GM19328 (cell line): Measurements from ENCODE around the gene RFX2.
"Not testable (repeated sequence)": the region's sequence is repeated elsewhere in the genome, so short reads cannot be mapped to it uniquely, and the experiment has no call there.

Experiments
- ATAC-seq: cut with Tn5 transposase; IDR thresholded peaks from one replicate; pipeline ENCODE4 v1.9.1; 2021; ENCODE audit warnings: mild to moderate bottlenecking, moderate library complexity; ENCODE audit not compliant: unreplicated experiment

The RFX2 gene

DNA sequence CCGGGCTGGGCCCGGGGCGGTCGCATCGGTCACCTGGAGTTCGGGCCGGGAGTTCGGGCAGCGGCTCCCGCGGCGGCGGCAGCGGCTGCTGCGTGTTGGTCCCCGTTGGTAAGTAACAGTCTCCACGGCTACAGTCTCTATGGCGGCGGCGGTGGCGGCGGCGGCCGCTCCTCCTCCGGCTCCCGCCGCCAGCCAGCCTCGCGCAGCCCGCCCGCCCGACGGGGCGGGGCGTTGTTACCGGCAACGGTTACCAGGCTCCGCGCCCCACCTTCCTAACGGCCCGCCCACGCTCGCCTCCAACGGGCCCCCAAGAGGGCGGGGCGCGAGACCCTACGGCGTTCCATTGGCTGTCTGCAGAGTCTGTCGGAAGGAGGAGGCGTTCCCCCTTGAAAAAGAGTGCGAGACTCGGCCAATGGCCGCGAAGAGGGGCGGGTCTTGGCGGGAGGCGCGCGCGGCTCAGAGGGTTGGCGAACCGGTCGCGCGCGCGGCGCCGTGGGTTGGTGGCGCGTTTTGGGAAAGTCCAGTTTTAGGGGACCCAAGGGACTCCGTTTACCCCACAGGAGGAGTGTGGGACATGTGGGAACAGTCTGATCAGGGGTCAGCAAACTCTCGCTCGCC lies at the start of gene RFX2:
Gene RFX2 (minus strand): TSS at position 141 of the 618 bp plus-strand sequence. CDS start 63,004 bp downstream, outside the sequence.
- peak; percentile 96 for ATAC-seq

DNA sequence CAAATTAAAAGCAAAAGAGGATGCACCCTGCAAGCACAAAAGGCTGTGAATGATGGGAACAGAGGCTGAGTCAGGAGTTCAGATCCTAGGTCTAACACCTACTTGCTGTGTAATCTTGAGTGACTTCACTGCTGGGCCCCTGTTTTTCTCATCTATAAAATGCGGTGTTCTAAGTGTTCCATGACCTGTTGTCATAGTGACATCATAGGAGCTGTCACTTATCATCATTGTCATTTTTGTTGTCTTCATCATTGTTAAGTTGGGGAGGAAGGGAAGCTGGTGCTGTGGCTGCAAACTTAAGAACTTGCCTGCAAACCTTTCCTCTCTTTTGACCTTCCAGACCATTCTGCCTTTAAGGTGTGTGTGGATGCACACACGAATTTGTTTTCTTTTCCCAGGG lies 45.7 kb upstream of the RFX2 start:
- ATAC-seq = no peak

DNA sequence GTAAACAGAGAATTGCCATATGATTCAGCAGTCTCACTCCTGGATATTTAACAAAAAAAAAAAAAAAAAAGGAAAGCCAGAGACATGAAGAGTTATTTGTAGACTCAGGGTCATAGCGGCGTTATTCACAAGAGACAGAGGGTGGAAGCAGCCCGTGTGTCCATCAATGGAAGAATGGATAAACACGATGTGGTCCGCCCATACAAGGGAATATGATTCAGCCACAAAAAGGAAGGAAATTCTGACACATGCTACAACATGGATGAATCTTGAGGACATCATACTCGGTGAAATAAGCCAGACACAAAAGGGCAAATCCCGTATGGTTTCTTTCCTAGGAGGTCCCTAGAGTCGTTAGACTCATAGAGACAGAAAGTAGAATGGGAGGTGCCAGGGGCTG lies 40.0 kb upstream of the RFX2 start:
- ATAC-seq = no peak

DNA sequence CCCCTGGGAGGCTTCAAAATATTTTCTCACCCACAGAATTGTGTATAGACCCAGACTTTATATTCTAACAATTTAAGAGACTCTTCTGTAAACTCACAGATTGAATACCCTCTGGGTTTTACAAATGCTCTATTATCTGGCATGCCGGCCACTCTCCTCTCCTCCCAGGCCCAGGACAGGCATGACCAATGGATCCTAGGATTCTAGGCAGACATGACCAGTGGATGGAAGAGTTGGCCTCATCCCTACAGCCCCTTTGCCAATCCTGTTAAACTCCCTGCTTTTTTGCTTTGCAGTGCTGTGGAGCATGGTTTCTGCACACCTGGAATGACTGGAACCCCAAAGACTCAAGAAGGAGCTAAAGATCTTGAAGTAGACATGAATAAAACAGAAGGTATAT lies 30.9 kb upstream of the RFX2 start:
- no peak for ATAC-seq

DNA sequence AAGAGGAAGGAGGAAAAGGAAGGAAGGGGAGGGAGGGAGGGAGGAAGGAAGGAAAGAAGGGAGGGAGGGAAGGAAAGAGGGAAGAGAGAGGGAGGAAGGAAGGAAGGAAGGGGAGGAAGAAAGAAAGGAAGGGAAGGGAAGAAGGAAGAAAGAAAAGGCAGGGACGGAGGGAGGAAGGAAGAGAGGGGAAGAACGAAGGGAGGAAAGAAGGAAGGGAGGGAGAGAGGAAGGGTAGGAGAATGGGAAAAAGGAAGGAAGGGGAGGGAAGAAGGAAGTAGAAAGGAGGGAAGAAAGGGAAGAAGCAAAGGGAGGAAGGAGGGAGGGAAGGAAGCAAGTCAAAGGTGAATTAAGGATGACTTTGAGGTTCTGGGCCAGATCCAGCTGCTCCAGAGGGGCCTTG lies 28.2 kb upstream of the RFX2 start:
- no peak for ATAC-seq

DNA sequence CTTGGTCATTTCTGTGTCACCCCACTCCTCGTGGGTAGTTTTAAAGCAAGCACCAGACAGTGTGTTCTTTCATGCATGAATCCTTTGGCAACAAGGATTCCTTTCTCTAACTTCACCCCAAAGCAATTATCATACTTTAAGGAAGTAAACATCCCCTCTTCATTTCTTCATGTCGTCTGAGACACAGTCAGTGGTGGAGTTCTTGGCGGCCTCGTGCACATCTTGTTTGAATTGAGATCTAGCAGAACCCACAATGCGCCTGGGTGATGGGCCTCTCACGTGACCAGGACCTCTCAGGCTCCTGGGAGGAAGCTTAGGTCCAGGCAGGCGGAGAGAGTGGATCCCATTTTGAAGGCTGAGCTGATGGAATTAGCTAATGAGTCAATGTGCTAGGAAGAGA lies 27.8 kb upstream of the RFX2 start:
- no peak for ATAC-seq

DNA sequence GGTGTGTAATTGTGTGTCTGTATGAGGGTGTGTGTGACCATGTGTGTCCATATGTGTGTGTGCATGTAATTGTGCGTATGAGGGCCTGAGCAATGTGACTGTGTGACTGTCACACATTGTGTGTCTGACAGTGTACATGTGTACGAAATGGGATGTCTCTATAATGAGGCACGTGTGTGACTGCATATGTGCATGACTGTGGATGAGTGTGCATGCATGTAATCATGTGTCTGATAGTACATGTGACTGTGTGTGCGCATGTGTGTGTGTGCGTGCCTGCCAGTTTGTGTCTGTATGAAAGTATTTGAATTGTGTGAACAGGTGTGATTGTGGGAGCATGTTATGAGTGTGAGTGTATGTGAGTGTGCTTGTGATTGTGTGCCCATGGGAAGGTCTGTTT lies 22.9 kb upstream of the RFX2 start:
- no peak for ATAC-seq

DNA sequence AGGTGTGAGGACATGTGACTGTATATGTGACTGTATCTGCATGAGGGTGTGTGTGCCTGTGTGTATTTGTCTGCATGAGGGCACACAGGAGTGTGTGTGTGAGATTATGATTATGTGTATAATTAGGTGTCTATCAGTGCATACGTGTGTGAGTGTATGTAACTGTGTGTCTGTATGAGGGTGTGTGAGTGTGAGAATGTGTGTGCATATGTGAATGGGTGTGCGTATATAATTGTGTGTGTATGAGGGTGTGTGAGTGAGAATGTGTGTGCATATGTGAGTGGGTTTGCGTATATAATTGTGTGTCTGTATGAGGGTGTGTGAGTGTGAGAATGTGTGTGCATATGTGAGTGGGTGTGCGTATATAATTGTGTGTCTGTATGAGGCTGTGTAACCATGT lies 22.2 kb upstream of the RFX2 start:
- ATAC-seq = no peak

DNA sequence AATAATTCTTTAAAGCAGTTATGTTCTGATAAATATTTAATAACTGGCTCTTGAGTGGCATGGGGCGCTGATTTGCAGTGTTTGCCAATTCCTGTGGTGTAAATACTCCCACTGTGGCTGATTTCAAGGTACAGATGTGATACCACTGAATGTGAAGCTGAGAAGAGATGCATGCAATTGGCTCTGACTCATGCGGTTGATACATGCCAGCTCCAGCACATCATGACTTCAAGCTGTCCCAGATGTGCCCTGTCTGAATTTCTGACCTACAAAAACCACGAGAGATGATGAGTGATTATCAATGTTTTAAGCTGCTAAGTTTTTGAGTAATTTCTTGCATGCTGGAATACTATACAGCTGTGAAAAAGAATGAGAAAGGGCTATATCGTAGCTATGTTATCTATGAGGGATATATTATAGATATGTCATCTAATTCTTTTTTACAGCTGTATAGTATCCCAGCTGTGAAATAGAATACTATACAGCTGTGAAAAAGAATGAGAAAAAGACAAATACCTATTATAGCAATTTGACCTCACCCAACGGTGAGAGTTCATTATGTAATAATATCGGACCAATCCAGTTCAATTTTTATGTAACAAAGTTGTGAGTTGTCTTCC lies 17.5 kb upstream of the RFX2 start:
- ATAC-seq = no peak

DNA sequence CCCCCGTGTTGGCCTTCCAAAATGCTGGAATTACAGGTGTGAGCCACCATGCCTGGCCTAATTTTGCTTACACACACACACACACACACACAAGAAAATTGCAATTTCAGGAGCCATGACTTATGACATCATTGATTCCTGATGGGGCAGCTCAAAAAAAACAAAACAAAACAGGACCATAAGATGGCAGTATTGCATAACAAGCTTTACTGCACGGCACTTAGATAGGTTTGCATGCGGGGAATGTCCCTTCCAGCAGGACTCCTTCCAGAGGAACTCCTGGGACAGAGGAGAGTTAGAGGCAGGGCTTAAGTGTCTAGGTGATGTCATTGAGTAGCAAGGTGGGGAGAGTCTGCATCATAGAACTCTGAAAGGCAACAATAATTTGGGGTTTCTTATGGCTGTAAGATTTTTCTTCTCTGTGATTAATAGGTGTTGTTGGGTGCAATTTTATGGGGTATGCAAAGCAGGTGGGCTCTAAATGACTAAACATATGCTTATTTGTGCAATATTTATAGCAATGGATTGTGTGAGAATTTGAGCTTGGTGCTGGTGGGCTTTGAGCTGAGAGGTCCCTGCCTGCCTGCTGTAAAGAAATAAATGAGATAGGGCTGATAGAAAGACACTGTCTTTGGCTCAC lies 16.2 kb upstream of the RFX2 start:
- ATAC-seq = no peak

DNA sequence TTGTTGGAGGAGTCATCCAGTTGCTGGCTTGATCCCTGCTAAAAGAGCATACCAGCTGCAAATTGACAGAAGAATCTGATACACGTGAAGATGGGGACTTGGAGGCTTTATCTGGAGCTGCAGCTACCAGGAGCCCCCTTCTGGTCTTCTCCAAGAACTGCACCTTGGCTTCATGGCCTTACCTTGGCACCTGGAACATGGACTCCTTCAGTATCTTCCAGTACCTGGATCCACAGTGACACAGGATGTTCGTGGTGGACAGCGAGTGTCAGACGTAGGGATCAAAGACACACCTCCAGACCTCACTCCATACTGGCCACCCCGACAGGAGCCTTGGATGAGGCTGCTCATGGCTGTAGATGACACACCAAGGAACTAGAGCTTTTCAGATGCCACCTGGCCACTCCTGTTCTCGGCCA lies 15.3 kb upstream of the RFX2 start:
- ATAC-seq = no peak

DNA sequence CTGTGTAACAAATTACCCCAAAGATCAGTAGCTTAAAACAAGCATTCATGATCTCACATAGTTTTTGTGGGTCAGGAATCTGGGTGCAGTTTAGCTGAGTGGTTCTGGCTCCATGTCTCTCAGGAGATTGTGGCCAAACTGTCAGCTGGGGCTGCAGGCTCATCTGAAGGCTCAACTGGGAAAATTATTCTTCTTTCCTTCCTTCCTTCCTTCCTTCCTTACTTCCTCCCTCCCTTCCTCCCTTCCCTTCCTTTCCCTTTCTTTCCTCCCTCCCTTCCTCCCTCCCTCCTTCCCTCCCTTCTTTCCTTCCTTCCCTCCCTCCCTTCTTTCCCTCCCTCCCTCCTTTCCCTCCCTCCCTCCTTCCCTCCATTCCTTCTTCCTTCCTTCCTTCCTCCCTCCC lies 8.7 kb upstream of the RFX2 start:
- no peak for ATAC-seq

DNA sequence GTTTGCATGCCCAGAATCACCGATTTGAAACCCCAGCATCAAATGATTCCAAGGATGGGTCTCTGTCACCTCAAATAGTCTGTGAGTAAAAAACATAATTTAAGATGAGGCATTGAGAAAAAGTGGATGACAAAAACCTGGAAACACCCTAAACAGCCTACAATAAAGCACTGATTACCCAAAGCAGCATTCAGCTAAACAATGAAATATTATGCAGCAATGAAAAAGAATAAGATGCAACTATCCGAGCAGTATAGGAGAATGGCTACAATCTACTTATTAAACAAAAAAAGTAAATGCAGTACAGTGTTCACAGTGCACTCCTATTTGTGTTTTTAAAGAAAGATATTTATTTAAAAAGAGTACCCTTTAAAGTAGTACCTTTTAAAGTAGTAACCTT lies 7.7 kb upstream of the RFX2 start:
- no peak for ATAC-seq

DNA sequence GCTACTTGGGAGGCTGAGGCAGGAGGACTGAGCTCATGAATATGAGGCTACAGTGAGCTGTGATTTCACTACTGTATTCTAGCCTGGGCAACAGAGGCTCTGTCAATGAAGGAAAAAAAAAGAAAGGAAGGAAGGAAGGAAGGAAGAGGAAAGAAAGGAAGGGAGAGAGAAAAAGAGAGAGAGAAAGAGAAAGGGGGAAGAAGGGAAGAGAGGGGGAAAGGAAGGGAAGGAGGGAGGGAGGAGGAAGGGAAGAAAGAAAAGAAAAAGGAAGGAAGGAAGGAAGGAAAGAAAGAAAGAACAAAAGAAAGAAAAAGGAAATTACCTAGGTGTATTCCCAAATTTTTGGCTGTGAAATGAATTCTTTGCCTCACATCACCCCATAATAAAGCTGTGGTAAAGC lies 7.2 kb upstream of the RFX2 start:
- ATAC-seq = no peak

DNA sequence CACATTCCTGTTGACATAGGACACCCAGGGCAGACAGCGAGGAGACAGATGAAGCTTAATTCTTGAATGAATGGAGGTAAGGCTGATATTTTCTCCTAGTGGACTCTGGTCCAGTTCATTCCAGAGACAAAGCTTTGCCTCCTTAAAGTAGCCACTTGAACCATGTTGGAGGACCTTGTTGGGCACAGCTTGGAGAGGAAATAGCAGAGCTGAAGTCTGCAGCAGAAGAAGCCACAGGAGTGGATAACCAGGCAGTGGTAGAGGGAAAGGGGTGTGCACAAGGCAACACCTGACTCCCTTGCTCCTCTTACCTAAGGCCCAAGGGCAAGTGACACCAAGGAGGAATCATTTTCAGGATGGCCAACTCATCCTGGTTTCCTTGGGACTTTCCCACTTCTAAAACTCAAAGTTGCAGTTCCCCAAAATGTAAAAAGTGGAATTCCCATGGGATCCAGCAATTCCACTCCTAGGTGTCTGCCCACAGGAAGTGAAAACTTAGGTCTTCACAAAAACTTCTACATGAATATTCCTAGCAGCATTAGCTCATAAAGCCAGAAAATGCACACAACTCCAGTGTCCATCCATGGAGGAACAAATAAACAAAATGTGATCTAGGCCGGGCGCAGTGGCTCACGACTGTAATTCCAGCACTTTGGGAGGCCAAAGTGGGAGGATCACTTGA lies 6.6 kb upstream of the RFX2 start:
- no peak for ATAC-seq

DNA sequence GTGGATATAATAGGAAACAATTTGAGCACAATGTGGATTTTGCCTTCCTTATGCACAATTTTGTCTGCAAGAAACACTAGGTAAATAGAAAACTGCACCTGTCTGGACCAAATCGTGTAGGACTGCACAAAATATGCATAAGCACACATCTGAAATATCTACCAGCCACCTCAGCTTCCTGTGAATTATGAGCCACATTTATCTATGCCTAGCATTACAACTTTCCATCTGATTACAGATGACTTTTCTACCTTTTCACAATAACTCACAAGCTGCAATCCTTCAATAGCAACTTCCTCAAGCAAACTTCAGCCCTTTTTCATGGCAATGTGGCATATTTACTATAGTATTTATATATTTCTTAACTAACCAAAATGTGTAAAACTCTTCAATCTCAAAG lies 5.7 kb upstream of the RFX2 start:
- no peak for ATAC-seq

DNA sequence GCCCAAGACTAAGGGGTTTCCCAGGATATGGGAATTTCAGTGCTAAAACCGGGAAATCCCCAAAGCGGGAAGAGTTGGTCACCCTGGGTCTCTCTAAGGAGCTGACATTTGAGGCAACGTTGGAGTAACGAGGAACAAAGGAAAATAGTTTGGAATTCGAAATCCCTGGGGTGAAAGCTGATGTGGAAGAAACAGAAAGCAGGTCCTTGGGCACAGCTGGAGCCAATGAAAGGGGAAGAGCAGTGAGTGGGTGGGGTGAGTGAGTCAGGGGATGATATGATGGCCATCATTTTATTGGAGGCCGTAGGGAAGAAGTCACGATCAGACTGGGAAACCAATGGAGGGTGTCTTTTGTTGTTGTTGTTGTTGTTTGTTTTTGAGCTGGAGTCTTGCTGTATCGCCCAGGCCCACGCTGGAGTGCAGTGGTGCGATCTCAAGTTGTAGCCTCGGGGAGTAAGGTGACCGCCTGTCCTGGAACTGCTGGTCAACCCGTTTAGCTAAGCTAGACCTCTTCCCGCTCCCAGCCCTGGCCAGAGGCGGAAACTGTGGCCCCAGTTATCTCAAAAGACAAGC lies 3.4 kb upstream of the RFX2 start:
- no peak for ATAC-seq

DNA sequence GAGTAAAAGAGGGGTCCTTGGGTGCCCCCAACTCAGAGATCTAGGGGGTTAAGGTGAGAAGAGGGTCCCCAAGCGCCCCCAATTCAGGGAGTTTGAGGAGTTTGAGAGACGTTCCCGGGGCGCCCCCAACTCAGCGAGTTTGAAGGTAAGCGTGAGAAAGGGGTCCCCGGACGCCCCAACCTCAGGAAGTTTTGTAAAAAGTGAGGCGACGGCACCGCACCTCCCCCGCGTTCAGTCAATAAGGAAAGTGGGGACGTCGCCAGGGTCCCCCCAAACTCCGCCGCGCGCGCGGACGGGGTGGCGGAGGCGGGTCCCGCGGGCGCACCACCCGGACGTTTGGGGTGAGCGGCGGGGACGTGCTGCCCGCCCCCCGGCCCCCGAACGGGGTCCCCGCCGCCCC lies 353 bp downstream of the RFX2 start:
- peak; percentile 2 for ATAC-seq

DNA sequence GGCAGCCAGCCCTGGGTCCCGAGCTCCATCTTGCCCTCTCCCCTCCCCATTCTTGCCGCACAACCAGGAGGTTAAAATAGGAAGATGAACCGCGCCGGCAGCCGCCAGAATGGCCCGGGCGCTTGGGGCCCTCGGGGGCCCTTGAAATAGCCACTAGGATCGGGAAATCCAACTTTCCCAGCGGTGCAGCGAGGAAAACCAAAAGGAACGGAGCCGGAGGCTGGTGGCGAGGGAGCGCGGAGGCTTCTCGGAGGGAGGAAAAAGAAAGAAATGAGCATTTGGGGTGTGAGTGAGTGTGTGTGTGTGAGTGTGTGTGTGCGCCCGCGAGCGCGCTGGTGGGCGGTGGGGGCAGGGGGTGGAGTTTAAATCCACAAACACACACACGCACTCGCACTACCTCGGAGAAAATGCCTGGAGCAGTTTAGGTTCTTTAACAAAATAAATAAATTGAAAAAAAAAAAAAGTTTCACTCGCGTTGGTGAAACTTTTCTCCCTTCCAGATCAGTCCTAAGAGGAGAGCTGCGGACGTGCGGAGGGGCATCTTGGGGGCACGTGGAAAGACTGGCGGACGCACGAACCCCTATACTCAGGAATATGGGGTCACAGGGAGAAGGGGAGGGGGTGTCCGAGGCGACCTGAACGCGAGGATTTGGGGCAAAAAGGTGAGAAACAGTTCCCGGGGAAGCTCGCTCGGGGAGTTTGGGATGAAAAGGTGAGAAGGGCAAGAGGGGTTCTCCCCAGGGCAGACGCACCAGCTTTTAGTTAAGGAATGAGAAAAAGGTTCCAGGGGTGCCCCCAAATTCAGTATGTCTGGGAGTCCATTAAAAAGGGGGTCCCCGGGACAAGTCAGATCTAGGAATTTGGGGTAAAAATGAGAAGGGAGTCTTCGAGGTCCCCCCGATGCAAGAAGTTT lies 1.3 kb downstream of the RFX2 start:
- no peak for ATAC-seq

DNA sequence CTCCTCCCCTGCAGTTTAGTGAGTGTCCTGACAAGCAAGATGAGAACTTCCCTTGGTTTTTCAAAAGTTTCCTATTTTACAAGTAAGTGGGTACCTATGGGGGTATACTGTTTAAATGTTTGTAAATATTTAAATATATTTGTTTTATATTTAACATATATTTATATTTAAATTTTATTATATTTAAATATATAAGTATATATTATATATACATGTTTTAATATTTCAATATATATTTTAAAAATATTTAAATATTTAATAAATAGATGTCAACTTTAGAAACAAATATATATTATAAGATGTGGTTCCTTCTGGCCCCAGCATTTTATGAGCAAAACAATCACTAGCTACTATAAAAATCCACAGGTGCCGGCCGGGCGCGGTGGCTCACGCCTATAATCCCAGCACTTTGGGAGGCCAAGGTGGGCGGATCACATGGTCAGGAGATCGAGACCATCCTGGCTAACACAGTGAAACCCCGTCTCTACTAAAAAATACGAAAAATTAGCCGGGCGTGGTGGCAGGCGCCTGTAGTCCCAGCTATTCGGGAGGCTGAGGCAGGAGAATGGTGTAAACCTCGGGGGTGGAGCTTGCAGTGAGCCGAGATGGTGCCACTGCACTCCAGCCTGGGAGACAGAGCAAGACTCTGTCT lies 3.5 kb downstream of the RFX2 start:
- not testable (repeated sequence) for ATAC-seq
